Activated naive CD4-positive, alpha-beta T cell treated with anti-CD3 and anti-CD28 coated beads, Interleukin-2, amount 50 U/mL, for 24 hours (primary cell): Measurements from ENCODE around the gene IL36G.
A peak's percentile ranks its signal among the peaks of the same experiment; 100 is the strongest.

Source experiments
- H3K27ac Mint-ChIP-seq: one replicate; pipeline ENCODE4 v1.8.0; 2021; ENCODE audit warnings: mild to moderate bottlenecking, mixed read lengths
- H3K27me3 Mint-ChIP-seq: one replicate; pipeline ENCODE4 v1.8.0; 2021; ENCODE audit warnings: mixed read lengths
- H3K36me3 Mint-ChIP-seq: one replicate; pipeline ENCODE4 v1.8.0; 2021; ENCODE audit warnings: mixed read lengths
- H3K4me1 Mint-ChIP-seq: one replicate; pipeline ENCODE4 v1.8.0; 2021; ENCODE audit warnings: mixed read lengths
- H3K4me3 Mint-ChIP-seq: one replicate; pipeline ENCODE4 v1.8.0; 2021; ENCODE audit warnings: mild to moderate bottlenecking, mixed read lengths
- H3K9me3 Mint-ChIP-seq: one replicate; pipeline ENCODE4 v1.8.0; 2021; ENCODE audit warnings: mixed read lengths

IL36G gene

DNA sequence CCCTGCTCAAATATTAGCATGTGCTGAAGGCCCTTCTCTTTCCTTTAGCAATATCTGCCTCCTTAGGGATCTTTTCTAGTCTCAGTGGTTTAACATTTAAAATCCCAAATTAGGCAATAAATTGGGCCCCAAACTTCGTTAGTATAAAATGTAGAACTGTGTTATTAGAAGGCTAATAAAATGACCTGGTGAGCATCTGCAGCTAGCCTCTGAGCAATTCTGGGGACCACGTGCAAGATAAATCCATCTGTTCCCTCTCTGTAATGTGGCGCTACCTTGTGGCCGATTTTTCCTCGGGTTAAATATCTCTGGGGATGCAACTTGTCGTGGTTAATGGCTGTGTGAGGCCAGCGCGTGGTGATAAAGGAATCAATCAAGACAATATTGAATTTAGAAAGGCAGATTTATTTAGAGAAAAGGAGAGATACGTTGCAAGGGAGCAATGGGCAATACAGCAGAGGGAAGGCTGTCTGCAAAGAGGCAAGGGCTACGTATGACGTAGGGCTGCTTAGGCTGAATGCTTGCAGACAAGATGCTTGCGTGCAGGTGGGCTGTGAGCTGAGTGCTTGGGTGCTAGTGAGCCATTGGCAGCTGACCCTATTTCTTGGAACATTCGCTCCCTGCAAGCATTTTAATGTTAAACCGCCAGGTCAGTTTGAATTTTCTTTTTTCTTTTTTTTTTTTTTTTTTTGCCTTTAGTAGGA, 18.5 kb upstream of the IL36G start:
- Mint-ChIP-seq H3K4me3 (no peak overlapping the region), H3K27me3 (no peaks in the 10 kb centered on the region), H3K9me3 (no peaks in the 10 kb centered on the region), H3K4me1 (no peaks in the 10 kb centered on the region), H3K36me3 (no peaks in the 10 kb centered on the region), H3K27ac (no peak overlapping the region)

DNA sequence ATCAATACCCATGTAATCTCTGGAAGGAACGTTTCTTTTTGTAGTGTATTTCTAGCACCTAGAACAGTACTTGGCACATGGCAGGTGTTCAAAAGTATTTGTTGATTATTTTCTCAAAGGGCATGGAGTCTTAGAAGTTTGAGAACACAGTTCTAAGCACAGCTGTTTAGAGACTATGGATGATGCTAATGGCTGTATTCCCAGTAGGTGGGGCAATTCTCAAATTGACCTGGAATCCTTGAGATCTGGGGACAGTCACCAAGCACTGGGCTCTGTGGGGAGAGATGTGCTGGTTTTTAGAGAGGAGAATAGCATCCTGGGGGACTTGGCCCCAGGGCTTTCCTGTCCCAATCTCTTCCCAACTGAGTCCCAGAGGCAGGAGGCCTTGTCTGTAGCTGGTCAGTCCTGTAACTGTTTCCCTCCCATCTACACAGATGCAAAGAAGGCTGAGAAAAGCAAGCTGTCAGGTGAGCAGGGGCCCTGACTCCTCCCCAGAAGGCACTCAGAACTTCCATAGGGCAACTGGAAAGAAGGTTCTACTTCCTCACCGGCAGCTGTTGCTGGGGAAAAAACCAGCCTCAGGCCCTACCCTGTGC, 17.5 kb upstream of the IL36G start:
- Mint-ChIP-seq H3K27ac (no peak overlapping the region), H3K27me3 (no peaks in the 10 kb centered on the region), H3K36me3 (no peaks in the 10 kb centered on the region), H3K9me3 (no peaks in the 10 kb centered on the region), H3K4me1 (no peaks in the 10 kb centered on the region), H3K4me3 (no peak overlapping the region)

DNA sequence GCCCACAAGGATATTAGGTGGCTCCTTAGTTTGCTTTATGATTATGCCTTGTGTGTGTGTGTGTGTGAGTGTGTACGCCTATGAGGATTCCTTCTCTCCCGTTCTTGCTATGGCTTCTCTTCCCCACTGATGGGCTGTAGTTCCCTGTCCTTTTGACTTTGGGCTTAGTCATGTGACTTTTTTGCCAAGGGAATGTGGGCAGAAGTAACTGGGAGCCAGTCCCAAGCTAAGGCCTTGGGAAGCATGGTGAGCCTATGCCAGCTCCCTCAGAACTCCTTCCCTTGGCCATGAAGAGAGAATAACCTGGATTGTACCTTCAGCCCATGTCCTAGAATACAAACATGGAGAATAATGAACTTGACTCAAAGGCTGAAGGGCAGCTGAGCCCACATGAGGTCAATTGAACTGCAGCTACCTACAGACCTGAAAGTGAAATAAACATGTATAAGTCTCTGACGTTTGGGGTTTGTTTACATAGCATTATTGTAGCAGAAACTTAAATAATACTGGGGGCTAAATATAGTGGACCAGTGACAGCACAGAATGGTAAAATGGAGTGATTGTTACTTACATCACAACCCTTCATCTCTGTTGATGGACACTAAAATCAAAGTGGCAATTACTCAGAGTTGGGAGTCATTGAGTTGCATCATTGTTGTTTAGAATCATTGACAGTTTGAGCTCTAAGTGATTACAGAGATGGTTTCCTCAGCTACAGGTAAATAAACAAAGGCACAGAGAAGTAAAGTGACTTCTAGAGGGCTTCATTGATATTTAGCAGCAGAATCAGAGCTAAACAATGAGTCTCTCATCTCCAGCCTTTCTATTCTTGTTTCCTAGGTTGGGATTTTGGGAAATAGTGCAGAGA, 15.3 kb upstream of the IL36G start:
- Mint-ChIP-seq H3K36me3 (no peaks in the 10 kb centered on the region), H3K27ac (no peak overlapping the region), H3K9me3 (no peaks in the 10 kb centered on the region), H3K4me1 (no peaks in the 10 kb centered on the region), H3K27me3 (no peaks in the 10 kb centered on the region), H3K4me3 (no peak overlapping the region)

DNA sequence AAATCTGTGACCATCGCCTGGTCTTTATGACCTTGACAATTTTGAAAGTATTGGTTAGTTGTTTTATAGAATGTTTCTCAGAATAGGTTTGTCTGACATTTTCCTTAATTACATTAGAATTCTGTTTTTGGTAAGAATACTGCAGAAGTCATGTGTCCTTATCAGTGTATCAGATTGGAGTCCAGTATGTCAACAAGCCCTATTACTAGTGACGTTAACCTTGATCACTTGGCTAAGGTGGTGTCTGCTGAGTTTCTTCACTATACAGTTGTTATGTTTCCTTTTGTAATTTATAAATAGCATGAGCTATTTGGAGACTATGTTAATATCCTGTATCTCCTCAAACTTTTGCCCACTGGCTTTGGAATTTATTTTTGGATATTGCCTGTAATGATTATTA, 10.8 kb upstream of the IL36G start:
- no peak overlapping the region for H3K27ac Mint-ChIP-seq
- H3K4me1 Mint-ChIP-seq: peaks cover 11% of the 10 kb centered on the region
- peaks cover 6% of the 10 kb centered on the region for H3K36me3 Mint-ChIP-seq
- peaks cover 5% of the 10 kb centered on the region for H3K9me3 Mint-ChIP-seq
- no peak overlapping the region for H3K4me3 Mint-ChIP-seq
- no peaks in the 10 kb centered on the region for H3K27me3 Mint-ChIP-seq

DNA sequence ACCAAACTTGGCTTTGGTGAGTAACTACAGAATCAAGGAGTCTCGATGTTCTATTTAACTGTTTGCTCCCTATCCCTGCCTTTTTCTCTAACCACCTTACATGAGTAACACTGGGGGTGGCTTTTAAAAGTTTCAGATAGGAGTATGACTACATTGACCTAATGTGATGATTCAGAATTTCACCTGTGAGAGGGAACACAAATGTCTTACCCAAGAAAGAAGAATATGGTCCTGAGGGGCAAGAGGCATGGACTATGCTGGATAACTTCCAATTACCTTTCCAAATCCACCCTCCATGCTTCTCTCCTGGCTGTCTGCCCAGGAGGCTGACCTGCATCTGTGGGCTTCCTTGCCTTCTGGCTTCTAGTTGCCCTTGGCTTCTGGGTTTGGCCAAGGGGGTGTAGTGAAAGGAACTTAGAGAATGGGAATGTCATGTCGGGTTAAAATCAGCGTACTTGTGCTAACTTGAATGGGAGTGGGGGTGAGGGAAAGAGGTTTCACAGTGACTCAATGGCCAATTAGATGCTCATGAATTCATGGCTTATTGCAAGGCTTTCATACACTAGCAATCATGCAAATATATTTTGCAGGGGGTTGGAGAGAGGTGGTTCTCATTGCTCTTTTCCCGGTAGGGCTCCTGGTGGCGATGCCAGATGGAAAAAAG, 5.3 kb upstream of the IL36G start:
- Mint-ChIP-seq H3K27ac (no peak overlapping the region), H3K36me3 (peaks cover 6% of the 10 kb centered on the region), H3K4me1 (peaks cover 18% of the 10 kb centered on the region), H3K4me3 (no peak overlapping the region), H3K27me3 (no peaks in the 10 kb centered on the region), H3K9me3 (peaks cover 5% of the 10 kb centered on the region)

DNA sequence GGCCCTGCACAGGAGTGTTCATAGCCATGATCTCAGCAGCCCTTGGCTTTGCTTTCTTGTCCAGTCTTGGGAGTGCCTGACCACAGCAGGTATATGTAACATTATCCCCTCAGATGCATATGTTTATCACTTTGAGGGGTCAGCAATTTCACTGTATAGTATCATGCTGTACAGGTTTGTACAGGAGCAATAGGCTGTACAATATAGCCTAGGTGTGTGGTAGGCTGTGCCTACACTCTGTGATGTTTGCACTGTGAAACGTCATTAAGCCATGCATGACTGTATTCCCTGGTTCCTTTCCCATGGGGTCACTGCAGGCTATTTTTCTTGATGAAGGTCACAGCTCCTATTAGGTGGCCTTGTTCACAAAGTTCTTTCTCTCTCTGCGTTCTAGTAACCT, 4.7 kb upstream of the IL36G start:
- Mint-ChIP-seq H3K27me3 (no peaks in the 10 kb centered on the region), H3K4me1 (peaks cover 14% of the 10 kb centered on the region), H3K9me3 (peaks cover 5% of the 10 kb centered on the region), H3K4me3 (no peak overlapping the region), H3K36me3 (peaks cover 6% of the 10 kb centered on the region), H3K27ac (no peak overlapping the region)

DNA sequence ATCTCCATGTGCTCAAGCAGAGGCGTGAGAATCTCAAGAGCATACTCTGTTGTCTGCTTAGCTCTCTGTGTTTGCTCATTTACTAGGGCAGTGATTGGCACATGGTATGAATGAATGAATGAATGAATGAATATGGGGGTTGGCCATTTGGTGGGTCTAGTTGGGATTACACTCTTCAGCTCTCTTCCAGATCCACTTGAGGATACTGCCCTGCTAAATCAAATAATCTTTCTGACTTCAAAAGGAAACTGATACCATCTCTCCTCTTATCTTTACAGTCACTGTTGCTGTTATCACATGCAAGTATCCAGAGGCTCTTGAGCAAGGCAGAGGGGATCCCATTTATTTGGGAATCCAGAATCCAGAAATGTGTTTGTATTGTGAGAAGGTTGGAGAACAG, 1.9 kb downstream of the IL36G start:
- Mint-ChIP-seq H3K4me3 (no peak overlapping the region), H3K27me3 (no peaks in the 10 kb centered on the region), H3K4me1 (peaks cover 29% of the 10 kb centered on the region), H3K9me3 (no peaks in the 10 kb centered on the region), H3K27ac (no peak overlapping the region), H3K36me3 (no peaks in the 10 kb centered on the region)

DNA sequence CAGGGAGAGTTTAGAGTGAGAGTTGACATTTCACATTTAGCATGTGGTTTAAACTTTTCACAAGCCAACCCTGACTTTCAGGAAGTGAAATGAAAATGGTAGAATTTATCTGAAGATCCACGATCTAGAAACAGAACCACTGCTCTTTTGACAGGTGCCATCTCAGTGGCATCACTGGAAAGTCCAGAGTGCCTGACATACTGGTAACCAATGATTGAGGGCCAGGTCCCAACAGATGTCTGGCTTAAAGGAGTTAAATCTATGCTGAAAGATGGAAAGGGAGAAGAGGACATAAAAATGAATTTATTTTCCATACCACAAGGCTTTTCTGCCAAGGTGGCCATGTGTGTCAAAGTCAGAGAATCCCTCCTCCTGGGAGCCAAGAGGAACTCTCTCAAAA, 2.7 kb downstream of the IL36G start:
- no peaks in the 10 kb centered on the region for H3K36me3 Mint-ChIP-seq
- no peaks in the 10 kb centered on the region for H3K9me3 Mint-ChIP-seq
- H3K27me3 Mint-ChIP-seq: no peaks in the 10 kb centered on the region
- peaks cover 37% of the 10 kb centered on the region for H3K4me1 Mint-ChIP-seq
- peak overlapping the region; percentile 71 for H3K27ac Mint-ChIP-seq
- H3K4me3 Mint-ChIP-seq: no peak overlapping the region

DNA sequence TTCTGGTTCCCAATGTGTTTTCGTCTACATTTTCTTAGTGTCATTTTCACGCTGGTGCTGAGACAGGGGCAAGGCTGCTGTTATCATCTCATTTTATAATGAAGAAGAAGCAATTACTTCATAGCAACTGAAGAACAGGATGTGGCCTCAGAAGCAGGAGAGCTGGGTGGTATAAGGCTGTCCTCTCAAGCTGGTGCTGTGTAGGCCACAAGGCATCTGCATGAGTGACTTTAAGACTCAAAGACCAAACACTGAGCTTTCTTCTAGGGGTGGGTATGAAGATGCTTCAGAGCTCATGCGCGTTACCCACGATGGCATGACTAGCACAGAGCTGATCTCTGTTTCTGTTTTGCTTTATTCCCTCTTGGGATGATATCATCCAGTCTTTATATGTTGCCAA, 7.3 kb downstream of the IL36G start:
- no peak overlapping the region for H3K4me3 Mint-ChIP-seq

DNA sequence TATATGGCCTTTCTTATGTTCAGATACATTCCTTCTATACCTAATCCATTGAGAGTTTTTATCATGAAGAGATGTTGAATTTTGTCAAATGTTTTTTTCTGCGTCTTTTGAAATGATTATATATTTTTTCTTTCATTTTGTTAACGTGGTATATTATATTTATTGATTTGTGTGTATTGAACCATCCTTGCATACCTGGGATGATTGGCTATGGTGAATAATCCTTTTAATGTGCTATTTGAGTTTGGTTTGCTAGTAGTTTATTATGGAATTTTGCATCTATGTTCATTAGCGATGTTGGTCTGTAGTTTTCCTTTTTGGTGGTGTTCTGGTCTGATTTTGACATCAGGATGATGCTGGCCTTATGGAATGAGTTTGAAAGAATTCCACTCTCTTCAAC, 11.8 kb downstream of the IL36G start:
- H3K36me3 Mint-ChIP-seq: peaks cover 13% of the 10 kb centered on the region
- no peak overlapping the region for H3K4me3 Mint-ChIP-seq
- H3K27ac Mint-ChIP-seq: no peak overlapping the region
- H3K9me3 Mint-ChIP-seq: peaks cover 11% of the 10 kb centered on the region
- no peaks in the 10 kb centered on the region for H3K27me3 Mint-ChIP-seq
- H3K4me1 Mint-ChIP-seq: peaks cover 40% of the 10 kb centered on the region

More for the DNA sequence above, 7.3 kb downstream of the IL36G start:
- H3K4me1 Mint-ChIP-seq: peaks cover 36% of the 10 kb centered on the region
- H3K27me3 Mint-ChIP-seq: no peaks in the 10 kb centered on the region
- no peaks in the 10 kb centered on the region for H3K9me3 Mint-ChIP-seq
- peaks cover 4% of the 10 kb centered on the region for H3K36me3 Mint-ChIP-seq
- peak overlapping the region; percentile 93 for H3K27ac Mint-ChIP-seq

DNA sequence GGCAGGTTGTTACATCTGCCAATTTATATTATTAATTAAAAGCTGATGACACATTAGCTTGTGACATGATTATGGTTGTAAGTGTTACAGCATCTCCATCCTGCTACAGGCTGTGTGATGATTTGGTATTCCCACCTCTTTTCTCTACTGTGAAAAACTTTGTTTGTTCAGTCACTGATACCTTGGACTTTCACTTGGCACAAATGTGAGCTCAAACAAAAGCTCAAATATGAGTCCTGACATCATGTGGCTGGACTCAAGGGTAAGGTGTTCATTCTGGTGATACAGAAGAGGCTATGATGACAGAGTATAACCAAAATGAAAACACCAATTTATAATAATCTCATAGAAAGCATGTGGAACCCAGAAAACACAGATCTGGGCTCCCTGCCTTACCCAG, 16.0 kb downstream of the IL36G start:
- Mint-ChIP-seq H3K4me3 (no peak overlapping the region), H3K4me1 (peaks cover 54% of the 10 kb centered on the region), H3K36me3 (peaks cover 15% of the 10 kb centered on the region), H3K9me3 (peaks cover 16% of the 10 kb centered on the region), H3K27me3 (no peaks in the 10 kb centered on the region), H3K27ac (no peak overlapping the region)

DNA sequence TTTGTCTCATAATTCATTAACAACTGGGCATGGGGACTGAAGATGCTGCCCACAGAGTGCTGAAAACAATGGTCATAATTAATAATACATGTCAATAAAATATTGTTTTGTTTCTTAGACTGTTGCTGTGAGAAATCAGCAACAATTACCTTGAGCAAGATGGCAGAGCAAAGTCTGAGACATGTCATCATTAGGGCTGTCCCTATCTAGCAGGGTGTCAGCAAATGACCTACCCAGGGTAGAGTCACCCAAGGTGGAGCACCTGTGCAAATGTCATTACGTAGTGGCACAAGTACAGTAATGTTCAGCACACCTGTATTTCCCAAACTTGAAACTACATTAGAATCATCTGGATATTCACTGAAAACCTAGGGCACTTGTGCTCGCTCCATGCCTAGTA, 16.8 kb downstream of the IL36G start:
- Mint-ChIP-seq H3K27ac (no peak overlapping the region), H3K4me1 (peaks cover 54% of the 10 kb centered on the region)

DNA sequence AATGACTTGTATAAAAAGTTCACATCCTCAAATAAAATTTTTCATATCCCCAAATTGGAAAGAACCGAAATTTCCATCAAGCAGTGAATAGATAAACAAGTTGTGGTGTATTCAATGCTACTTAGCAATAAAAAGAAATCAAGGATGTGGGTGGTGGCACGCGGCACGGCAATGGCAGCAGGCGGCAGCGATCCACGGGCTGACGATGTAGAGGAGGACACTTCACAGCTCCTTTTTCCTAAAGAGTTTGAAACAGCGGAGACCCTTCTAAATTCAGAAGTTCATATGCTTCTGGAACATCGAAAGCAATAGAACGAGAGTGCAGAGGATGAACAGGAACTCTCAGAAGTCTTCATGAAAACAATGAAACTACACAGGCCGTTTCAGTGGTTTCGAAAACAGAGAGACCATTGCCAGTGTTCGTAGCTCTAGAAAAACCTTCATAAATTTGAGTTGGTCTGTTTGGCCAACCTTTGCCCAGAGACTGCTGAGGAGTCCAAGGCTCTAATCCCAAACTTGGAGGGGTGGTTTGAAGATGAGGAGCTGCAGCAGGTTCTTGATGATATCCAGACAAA, 17.6 kb downstream of the IL36G start:
- peak overlapping the region; percentile 93 for H3K27ac Mint-ChIP-seq
- H3K27me3 Mint-ChIP-seq: no peaks in the 10 kb centered on the region
- peaks cover 54% of the 10 kb centered on the region for H3K4me1 Mint-ChIP-seq
- H3K36me3 Mint-ChIP-seq: peaks cover 9% of the 10 kb centered on the region
- H3K9me3 Mint-ChIP-seq: peaks cover 16% of the 10 kb centered on the region
- H3K4me3 Mint-ChIP-seq: peak overlapping the region; percentile 84

More for the DNA sequence above, 16.8 kb downstream of the IL36G start:
- Mint-ChIP-seq H3K27me3 (no peaks in the 10 kb centered on the region), H3K36me3 (peaks cover 15% of the 10 kb centered on the region), H3K9me3 (peaks cover 16% of the 10 kb centered on the region), H3K4me3 (no peak overlapping the region)

- Mint-ChIP-seq H3K36me3 (peaks cover 19% of the 10 kb centered on the region), H3K4me1 (peaks cover 54% of the 10 kb centered on the region), H3K27ac (peak overlapping the region; percentile 60), H3K4me3 (peak overlapping the region; percentile 70), H3K27me3 (no peaks in the 10 kb centered on the region), H3K9me3 (peaks cover 28% of the 10 kb centered on the region)
These were observed 18.8 kb downstream of the IL36G start for GRCh38 chr2:112996635-112997034.

- Mint-ChIP-seq H3K4me1 (peaks cover 54% of the 10 kb centered on the region), H3K27ac (peak overlapping the region; percentile 60), H3K36me3 (peaks cover 17% of the 10 kb centered on the region), H3K27me3 (no peaks in the 10 kb centered on the region), H3K9me3 (peaks cover 25% of the 10 kb centered on the region), H3K4me3 (peak overlapping the region; percentile 70)
These were observed 19.3 kb downstream of the IL36G start for GRCh38 chr2:112997151-112997550.
